Esophagus muscularis mucosa (tissue), 4 donors: ENCODE results near the gene HLCS. TPM values are rescaled to one million over a fixed set of nuclear protein-coding genes. Genes with fewer than 3 reads are reported as not detected.
"Not testable (repeated sequence)": the region's sequence is repeated elsewhere in the genome, so short reads cannot be mapped to it uniquely, and the experiment has no call there.

ENCODE experiments used
- DNase-seq: peaks from one replicate; pipeline ENCODE4 v3.0.0-alpha.2; 2017; ENCODE audit errors: extremely low spot score
- H3K27ac ChIP-seq, 4 donors: fragments of 200-600 bp; sonication (generic); replicated peaks in 1 of 4; 1 replicate in 3 of 4; 2 replicates in 1 of 4; pipeline ENCODE4 v1.5.1; 2016 to 2019; ENCODE audit warnings: mild to moderate bottlenecking in 1 of 4
- H3K27me3 ChIP-seq, 4 donors: fragments of 200-600 bp; sonication (generic); one replicate each; pipeline versions ENCODE4 v1.5.1 to v1.6.0; 2016 to 2019
- H3K36me3 ChIP-seq, 4 donors: fragments of 200-600 bp; sonication (generic); one replicate each; pipeline ENCODE4 v1.5.1; 2016 to 2019
- H3K4me1 ChIP-seq, 4 donors: fragments of 200-600 bp; sonication (generic); one replicate each; pipeline ENCODE4 v1.5.1; 2016 to 2019
- H3K4me3 ChIP-seq, 4 donors: fragments of 200-600 bp; sonication (generic); 1 replicate in 2 of 4; 2 replicates in 2 of 4; pipeline ENCODE4 v1.5.1; 2016 to 2019; ENCODE audit warnings: mild to moderate bottlenecking in 4 of 4, moderate library complexity in 1 of 4
- H3K9me3 ChIP-seq, 4 donors: fragments of 200-600 bp; sonication (generic); 1 replicate in 3 of 4; 2 replicates in 1 of 4; pipeline ENCODE4 v1.5.1; 2016 to 2019
- EP300 ChIP-seq: sonication (generic); formaldehyde crosslinking; IDR thresholded peaks from one replicate; pipeline ENCODE4 v1.6.1; 2017; ENCODE audit warnings: antibody characterized with exemption
- POLR2A ChIP-seq: fragments of 450-650 bp; IDR thresholded peaks from one replicate; pipeline ENCODE4 v1.6.1; 2017; ENCODE audit warnings: antibody characterized with exemption, moderate library complexity, mild to moderate bottlenecking, low read depth
- POLR2AphosphoS5 ChIP-seq, 2 donors: sonication (generic); formaldehyde crosslinking; IDR thresholded peaks; one replicate each; pipeline ENCODE4 v1.6.1; 2017; ENCODE audit warnings: antibody characterized with exemption in 2 of 2
- WGBS: methylation state at CpG from one replicate; pipeline ENCODE4 v1.1.5; 2018; 5-methylcytosine and 5-hydroxymethylcytosine counted together
- intact Hi-C: fragments of 100-400 bp; cut with DNase I; formaldehyde crosslinking; loops from one replicate; pipeline ENCODE4 v1.15.1; 2023
- total RNA-seq, 4 donors: library from RNA; depleted of rRNA; stranded (reverse); fragments of >200 nt; gene quantifications; one replicate each; pipeline versions ENCODE4 v1.1.0 to v1.2.1, GENCODE V29; 2016
- TF ChIP-seq, protein P1 (sequence below), 3 experiments: fragments of 200-600 bp in 2 of 3; fragments of 450-650 bp in 1 of 3; sonication (generic) in 2 of 3; IDR thresholded peaks; one replicate each; pipeline ENCODE4 v1.5.1; 2017 to 2019; ENCODE audit warnings: antibody characterized with exemption in 3 of 3, mild to moderate bottlenecking in 2 of 3, moderate library complexity in 1 of 3

Gene HLCS
- total RNA-seq, 4 donors from 2014 or later: 15.9 to 25.3 (median 22.0) TPM

DNA sequence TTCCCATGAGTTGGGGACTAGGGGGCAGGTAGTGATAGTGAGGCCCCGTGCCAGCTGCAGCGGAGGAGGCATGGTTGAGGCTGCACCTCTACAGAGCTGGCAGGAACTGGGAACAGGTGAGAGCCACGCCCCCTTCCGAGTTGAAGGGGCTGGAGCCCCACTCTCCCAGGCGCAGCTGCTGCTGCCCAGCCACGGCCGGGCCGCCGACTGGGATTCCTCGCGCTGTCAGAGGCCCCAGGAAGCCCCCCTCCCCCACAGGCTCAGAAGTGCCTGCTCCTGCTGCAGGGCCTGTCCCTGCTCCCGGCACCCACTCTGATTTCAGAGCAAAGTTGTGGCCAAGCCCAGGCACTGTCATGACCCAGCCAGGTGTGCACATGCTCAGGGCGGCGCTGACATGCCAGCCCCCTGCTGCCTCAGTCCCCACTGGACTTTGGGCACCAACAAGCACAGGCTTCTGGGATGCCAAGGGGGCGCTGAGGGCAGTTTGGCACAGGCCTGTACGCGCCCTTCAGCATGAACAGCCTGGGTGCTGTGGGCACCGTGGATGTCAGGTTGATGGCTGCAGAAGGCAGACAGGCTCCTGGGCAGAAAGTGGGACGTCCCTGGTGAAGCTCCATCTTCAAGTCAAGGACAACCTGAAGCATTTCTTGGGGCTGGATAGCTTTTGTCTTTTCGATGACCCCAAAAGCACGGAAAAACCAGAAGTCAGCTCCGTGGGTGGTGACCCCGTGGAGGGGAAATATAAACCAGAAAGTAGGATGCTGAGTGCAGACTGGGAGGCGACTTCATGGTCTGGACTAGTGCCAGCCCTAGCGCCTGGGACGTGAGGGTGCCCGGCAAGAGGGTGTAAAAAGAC lies 146.1 kb downstream of the HLCS start:
- intact Hi-C loops: no loop called here
- no peak for DNase-seq
- no peaks in the 10 kb centered on the region for H3K27me3 ChIP-seq
- no peaks in the 10 kb centered on the region for H3K9me3 ChIP-seq
- TF ChIP-seq POLR2AphosphoS5 (IDR thresholded peaks at IDR 0.05) (no peak), EP300 (no peak), POLR2A (no peak)
- TF ChIP-seq, protein P1, sequence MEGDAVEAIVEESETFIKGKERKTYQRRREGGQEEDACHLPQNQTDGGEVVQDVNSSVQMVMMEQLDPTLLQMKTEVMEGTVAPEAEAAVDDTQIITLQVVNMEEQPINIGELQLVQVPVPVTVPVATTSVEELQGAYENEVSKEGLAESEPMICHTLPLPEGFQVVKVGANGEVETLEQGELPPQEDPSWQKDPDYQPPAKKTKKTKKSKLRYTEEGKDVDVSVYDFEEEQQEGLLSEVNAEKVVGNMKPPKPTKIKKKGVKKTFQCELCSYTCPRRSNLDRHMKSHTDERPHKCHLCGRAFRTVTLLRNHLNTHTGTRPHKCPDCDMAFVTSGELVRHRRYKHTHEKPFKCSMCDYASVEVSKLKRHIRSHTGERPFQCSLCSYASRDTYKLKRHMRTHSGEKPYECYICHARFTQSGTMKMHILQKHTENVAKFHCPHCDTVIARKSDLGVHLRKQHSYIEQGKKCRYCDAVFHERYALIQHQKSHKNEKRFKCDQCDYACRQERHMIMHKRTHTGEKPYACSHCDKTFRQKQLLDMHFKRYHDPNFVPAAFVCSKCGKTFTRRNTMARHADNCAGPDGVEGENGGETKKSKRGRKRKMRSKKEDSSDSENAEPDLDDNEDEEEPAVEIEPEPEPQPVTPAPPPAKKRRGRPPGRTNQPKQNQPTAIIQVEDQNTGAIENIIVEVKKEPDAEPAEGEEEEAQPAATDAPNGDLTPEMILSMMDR (IDR thresholded peaks at IDR 0.05): no peak
- 90% methylated on average over 7 of the region's 27 CpGs for WGBS
- no peaks in the 10 kb centered on the region for H3K4me1 ChIP-seq
- no peak overlapping the region for H3K27ac ChIP-seq
- no peak overlapping the region for H3K4me3 ChIP-seq
- H3K36me3 ChIP-seq: peaks cover 0 to 7% (median 3%) of the 10 kb centered on the region in 4 donors

DNA sequence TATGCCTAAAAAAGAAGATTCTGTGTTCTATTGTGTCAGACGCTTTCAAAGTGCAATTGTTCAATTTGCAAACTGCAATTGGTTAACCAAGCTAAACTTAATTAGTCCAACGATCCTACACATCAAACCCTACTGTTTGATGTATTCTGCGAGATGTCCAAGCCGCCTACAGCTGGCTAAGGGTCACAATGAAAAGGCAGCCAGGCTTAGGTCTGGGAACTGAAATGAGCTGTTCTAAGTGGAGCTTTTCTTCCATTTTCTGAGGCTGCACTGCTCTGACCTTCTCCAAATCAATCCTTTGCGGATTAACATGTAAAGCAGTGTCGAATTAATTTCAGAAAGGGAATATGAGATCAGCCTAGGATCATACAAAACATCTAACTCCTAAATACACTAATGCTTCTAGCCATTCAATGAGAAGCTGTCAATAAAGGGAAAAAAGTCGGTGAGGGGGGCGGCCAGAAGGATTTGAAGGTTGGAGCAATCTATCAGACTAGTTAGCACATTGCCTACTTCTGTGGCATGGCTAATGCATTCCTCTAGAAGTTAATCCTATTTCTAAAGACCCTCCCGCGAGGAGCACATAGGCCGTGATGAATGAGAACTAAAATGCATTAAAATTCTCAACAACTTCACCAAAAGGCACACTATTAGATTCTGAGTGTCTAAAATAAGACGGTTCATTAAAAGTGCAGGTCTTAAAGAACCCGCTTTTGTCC lies 148.6 kb downstream of the HLCS start:
- TF ChIP-seq POLR2A (no peak), POLR2AphosphoS5 (IDR thresholded peaks at IDR 0.05) (no peak)
- TF ChIP-seq, protein P1 (IDR thresholded peaks at IDR 0.05): no peak
- Histone ChIP-seq H3K9me3 (no peaks in the 10 kb centered on the region), H3K4me3 (no peak overlapping the region), H3K27ac (no peak overlapping the region), H3K27me3 (no peaks in the 10 kb centered on the region), H3K4me1 (no peaks in the 10 kb centered on the region), H3K36me3 (no peaks in the 10 kb centered on the region)
- intact Hi-C loops: no loop called here
- 94% methylated on average over 13 of the region's 13 CpGs for WGBS
- no peak for DNase-seq

- intact Hi-C loops: no loop called here
- H3K4me1 ChIP-seq: no peaks in the 10 kb centered on the region
- no peak overlapping the region for H3K4me3 ChIP-seq
- TF ChIP-seq EP300: no peak
- TF ChIP-seq POLR2A: no peak
- TF ChIP-seq, protein P1 (IDR thresholded peaks at IDR 0.05): no peak
- no peaks in the 10 kb centered on the region for H3K9me3 ChIP-seq
- H3K27ac ChIP-seq: no peak overlapping the region
- 86% methylated on average over 9 of the region's 9 CpGs for WGBS
- no peaks in the 10 kb centered on the region for H3K27me3 ChIP-seq
- no peak for DNase-seq
- H3K36me3 ChIP-seq: no peaks in the 10 kb centered on the region
Observed at GRCh38 chr21:36816561-36817130, 149.8 kb downstream of the HLCS start.

DNA sequence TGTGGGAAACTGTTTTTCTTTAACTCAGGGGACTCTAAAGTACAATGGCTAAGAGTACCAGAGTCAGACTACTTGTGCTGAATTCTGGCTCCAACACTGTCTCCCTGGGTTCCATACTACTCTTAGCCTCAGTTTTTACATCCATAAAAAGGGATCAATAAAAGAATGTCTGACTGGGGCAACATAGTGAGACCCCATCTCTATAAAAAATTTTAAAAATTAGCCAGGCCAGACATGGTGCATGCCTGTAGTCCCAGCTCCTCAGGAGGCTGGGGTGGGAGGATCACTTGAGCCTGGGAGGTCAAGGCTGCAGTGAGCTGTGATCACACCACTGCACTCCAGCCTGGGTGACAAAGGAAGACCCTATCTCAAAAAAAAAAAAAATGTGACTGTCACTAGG lies 150.4 kb downstream of the HLCS start:
- DNase-seq, intact Hi-C loops, H3K9me3 ChIP-seq: not testable (repeated sequence)

DNA sequence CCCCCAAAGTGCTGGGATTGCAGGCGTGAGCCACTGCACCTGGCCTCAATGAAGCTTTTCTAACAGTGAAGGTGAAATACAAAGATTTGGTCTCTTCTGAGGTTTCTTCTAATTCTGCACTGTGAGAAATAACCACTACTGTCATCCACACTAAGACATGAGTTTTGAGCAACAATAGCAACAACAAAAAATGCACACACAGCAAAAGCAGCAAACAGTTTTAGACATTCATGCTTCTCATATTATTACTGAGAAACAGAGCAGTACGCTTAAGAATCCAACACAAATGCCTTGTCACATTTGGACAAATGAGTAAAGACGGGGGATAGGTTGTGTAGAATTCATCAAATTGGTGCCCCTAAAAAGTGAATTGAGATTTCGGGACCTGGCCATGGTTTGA lies 151.2 kb downstream of the HLCS start:
- TF ChIP-seq, protein P1 (IDR thresholded peaks at IDR 0.05): no peak
- TF ChIP-seq POLR2AphosphoS5 (IDR thresholded peaks at IDR 0.05) (no peak), EP300 (no peak), POLR2A (no peak)
- Histone ChIP-seq H3K27ac (no peak overlapping the region), H3K4me3 (no peak overlapping the region), H3K9me3 (no peaks in the 10 kb centered on the region), H3K36me3 (no peaks in the 10 kb centered on the region), H3K4me1 (no peaks in the 10 kb centered on the region), H3K27me3 (no peaks in the 10 kb centered on the region)
- intact Hi-C loops: no loop called here
- 95% methylated on average over 4 of the region's 4 CpGs for WGBS
- no peak for DNase-seq

More for the DNA sequence above, 150.4 kb downstream of the HLCS start:
- H3K4me1 ChIP-seq, H3K27ac ChIP-seq, H3K36me3 ChIP-seq, H3K27me3 ChIP-seq, H3K4me3 ChIP-seq: not testable (repeated sequence)
